Neural progenitor cell (in vitro differentiated cells): ENCODE measurements around the gene TLR6. TPM values are rescaled to one million over a fixed set of nuclear protein-coding genes. Genes with fewer than 3 reads are reported as not detected.

Experiments
- DNase-seq: peaks from one replicate; pipeline ENCODE4 v3.0.0-alpha.2; 2016; ENCODE audit warnings: low spot score
- H2AFZ ChIP-seq: fragments of 200-600 bp; sonication (generic); replicated peaks from 2 replicates; pipeline ENCODE4 v1.6.1; 2016; ENCODE audit warnings: antibody characterized with exemption
- H3F3A ChIP-seq: fragments of 200-600 bp; sonication (generic); 2 replicates; pipeline ENCODE4 v1.6.1; 2016; ENCODE audit warnings: antibody characterized with exemption, low read depth
- H3K27ac ChIP-seq: fragments of 200-600 bp; sonication (generic); 2 replicates; pipeline ENCODE4 v1.5.1; 2016; ENCODE audit warnings: mild to moderate bottlenecking
- H3K27me3 ChIP-seq: fragments of 200-600 bp; sonication (generic); 2 replicates; pipeline ENCODE4 v1.6.1; 2016; ENCODE audit warnings: mild to moderate bottlenecking, moderate library complexity
- H3K36me3 ChIP-seq: fragments of 200-600 bp; sonication (generic); 2 replicates; pipeline ENCODE4 v1.5.1; 2016
- H3K4me1 ChIP-seq: fragments of 200-600 bp; sonication (generic); 2 replicates; pipeline ENCODE4 v1.6.1; 2016; ENCODE audit warnings: mixed run types
- H3K4me2 ChIP-seq: fragments of 200-600 bp; sonication (generic); 2 replicates; pipeline ENCODE4 v1.6.1; 2016
- H3K4me3 ChIP-seq: fragments of 200-600 bp; sonication (generic); 2 replicates; pipeline ENCODE4 v1.5.1; 2016
- H3K79me2 ChIP-seq: fragments of 200-600 bp; sonication (generic); 2 replicates; pipeline ENCODE4 v1.6.1; 2016; ENCODE audit warnings: low read depth
- H3K9ac ChIP-seq: fragments of 200-600 bp; sonication (generic); 2 replicates; pipeline ENCODE4 v1.6.1; 2016
- H3K9me3 ChIP-seq: fragments of 200-600 bp; sonication (generic); 2 replicates; pipeline ENCODE4 v1.5.1; 2016; ENCODE audit warnings: low read depth
- H4K20me1 ChIP-seq: fragments of 200-600 bp; sonication (generic); 2 replicates; pipeline ENCODE4 v1.6.1; 2016; ENCODE audit warnings: low read depth
- H3K27ac Mint-ChIP-seq: 3 replicates; pipeline ENCODE4 v1.8.0; 2021; ENCODE audit warnings: mixed read lengths
- H3K27me3 Mint-ChIP-seq: 2 replicates; pipeline ENCODE4 v1.8.0; 2022; ENCODE audit warnings: low read depth, mild to moderate bottlenecking, inconsistent platforms, moderate library complexity, mixed read lengths; ENCODE audit not compliant: insufficient read depth
- H3K36me3 Mint-ChIP-seq: 3 replicates; pipeline ENCODE4 v1.8.0; 2021; ENCODE audit warnings: mixed read lengths
- H3K4me1 Mint-ChIP-seq: 3 replicates; pipeline ENCODE4 v1.8.0; 2021; ENCODE audit warnings: mixed read lengths
- H3K4me3 Mint-ChIP-seq: 3 replicates; pipeline ENCODE4 v1.8.0; 2021; ENCODE audit warnings: mild to moderate bottlenecking, moderate library complexity, mixed read lengths
- H3K9me3 Mint-ChIP-seq: 3 replicates; pipeline ENCODE4 v1.8.0; 2020; ENCODE audit warnings: mixed read lengths
- CTCF ChIP-seq: fragments of 200-600 bp; sonication (generic); IDR thresholded peaks from 2 replicates; pipeline ENCODE4 v1.5.1; 2017; ENCODE audit warnings: antibody characterized with exemption, mild to moderate bottlenecking
- EZH2 ChIP-seq: fragments of 200-600 bp; sonication (generic); IDR thresholded peaks from 2 replicates; pipeline ENCODE4 v1.6.1; 2017; ENCODE audit warnings: antibody characterized with exemption, mild to moderate bottlenecking, moderate library complexity
- EZH2phosphoT487 ChIP-seq: fragments of 200-600 bp; sonication (generic); IDR thresholded peaks from 2 replicates; pipeline ENCODE4 v1.6.1; 2017; ENCODE audit warnings: antibody characterized with exemption
- total RNA-seq: library from RNA; depleted of rRNA; stranded (reverse); fragments of >200 nt; gene quantifications from 2 replicates; pipeline ENCODE4 v1.2.3, GENCODE V29; 2015; ENCODE audit warnings: low replicate concordance

The TLR6 gene
- total RNA-seq, 1 donor from 2014 or later, result 0.07 TPM

GRCh38 chr4:38795087-38795486, 61.5 kb downstream of the TLR6 start:
- no peaks in the 10 kb centered on the region for H3K4me1 Mint-ChIP-seq
- H3K36me3 ChIP-seq, result no peaks in the 10 kb centered on the region
- no peaks in the 10 kb centered on the region for H3K9me3 ChIP-seq
- no peaks in the 10 kb centered on the region for H3F3A ChIP-seq
- H2AFZ ChIP-seq, result no peak overlapping the region
- no peaks in the 10 kb centered on the region for H3K9me3 Mint-ChIP-seq
- TF ChIP-seq EZH2phosphoT487 (no peak), EZH2 (no peak), CTCF (no peak)
- H3K4me2 ChIP-seq, result no peak overlapping the region
- H3K79me2 ChIP-seq, result no peaks in the 10 kb centered on the region
- H3K27me3 ChIP-seq, result no peaks in the 10 kb centered on the region
- no peak overlapping the region for H3K4me3 Mint-ChIP-seq
- DNase-seq, result no peak
- no peak overlapping the region for H3K27ac Mint-ChIP-seq
- no peaks in the 10 kb centered on the region for H3K27me3 Mint-ChIP-seq
- H3K9ac ChIP-seq, result no peak overlapping the region
- H3K4me3 ChIP-seq, result no peak overlapping the region
- H4K20me1 ChIP-seq, result no peaks in the 10 kb centered on the region
- H3K27ac ChIP-seq, result no peak overlapping the region
- no peaks in the 10 kb centered on the region for H3K4me1 ChIP-seq
- no peaks in the 10 kb centered on the region for H3K36me3 Mint-ChIP-seq

GRCh38 chr4:38794051-38794450, 62.6 kb downstream of the TLR6 start:
- Histone ChIP-seq H3K36me3 (no peaks in the 10 kb centered on the region), H3K79me2 (no peaks in the 10 kb centered on the region), H3F3A (no peaks in the 10 kb centered on the region), H3K9me3 (no peaks in the 10 kb centered on the region), H2AFZ (no peak overlapping the region), H4K20me1 (no peaks in the 10 kb centered on the region), H3K27ac (no peak overlapping the region), H3K4me2 (no peak overlapping the region), H3K9ac (no peak overlapping the region), H3K4me3 (no peak overlapping the region), H3K27me3 (no peaks in the 10 kb centered on the region), H3K4me1 (no peaks in the 10 kb centered on the region)
- Mint-ChIP-seq H3K4me3 (no peak overlapping the region), H3K9me3 (no peaks in the 10 kb centered on the region), H3K27ac (no peak overlapping the region), H3K36me3 (no peaks in the 10 kb centered on the region), H3K27me3 (no peaks in the 10 kb centered on the region), H3K4me1 (no peaks in the 10 kb centered on the region)
- DNase-seq, result no peak
- TF ChIP-seq EZH2phosphoT487 (no peak), CTCF (no peak), EZH2 (no peak)

GRCh38 chr4:38791010-38791409, 65.6 kb downstream of the TLR6 start:
- H3K4me1 ChIP-seq, result no peaks in the 10 kb centered on the region
- TF ChIP-seq CTCF (no peak), EZH2 (no peak), EZH2phosphoT487 (no peak)
- no peak overlapping the region for H3K9ac ChIP-seq
- H4K20me1 ChIP-seq, result no peaks in the 10 kb centered on the region
- H3K79me2 ChIP-seq, result no peaks in the 10 kb centered on the region
- Mint-ChIP-seq H3K9me3 (no peaks in the 10 kb centered on the region), H3K4me3 (no peak overlapping the region), H3K36me3 (no peaks in the 10 kb centered on the region), H3K4me1 (no peaks in the 10 kb centered on the region), H3K27ac (no peak overlapping the region), H3K27me3 (no peaks in the 10 kb centered on the region)
- H3F3A ChIP-seq, result no peaks in the 10 kb centered on the region
- no peak overlapping the region for H3K4me3 ChIP-seq
- H3K36me3 ChIP-seq, result no peaks in the 10 kb centered on the region
- no peak overlapping the region for H3K4me2 ChIP-seq
- no peak overlapping the region for H2AFZ ChIP-seq
- DNase-seq, result no peak
- no peaks in the 10 kb centered on the region for H3K27me3 ChIP-seq
- no peaks in the 10 kb centered on the region for H3K9me3 ChIP-seq
- H3K27ac ChIP-seq, result no peak overlapping the region

- H3K4me1 ChIP-seq, result no peaks in the 10 kb centered on the region
- H3K36me3 Mint-ChIP-seq, result no peaks in the 10 kb centered on the region
- no peak overlapping the region for H3K27ac Mint-ChIP-seq
- H2AFZ ChIP-seq, result peak overlapping the region; percentile 26
- H3K79me2 ChIP-seq, result no peaks in the 10 kb centered on the region
- no peak for DNase-seq
- no peaks in the 10 kb centered on the region for H3F3A ChIP-seq
- no peaks in the 10 kb centered on the region for H4K20me1 ChIP-seq
- no peaks in the 10 kb centered on the region for H3K9me3 Mint-ChIP-seq
- no peak overlapping the region for H3K4me2 ChIP-seq
- peaks cover 2% of the 10 kb centered on the region for H3K27me3 Mint-ChIP-seq
- no peak overlapping the region for H3K4me3 ChIP-seq
- no peaks in the 10 kb centered on the region for H3K27me3 ChIP-seq
- no peak overlapping the region for H3K4me3 Mint-ChIP-seq
- no peaks in the 10 kb centered on the region for H3K9me3 ChIP-seq
- H3K27ac ChIP-seq, result no peak overlapping the region
- H3K36me3 ChIP-seq, result no peaks in the 10 kb centered on the region
- TF ChIP-seq EZH2phosphoT487, result no peak
- no peak for TF ChIP-seq CTCF
- TF ChIP-seq EZH2, result no peak
- H3K9ac ChIP-seq, result no peak overlapping the region
- no peaks in the 10 kb centered on the region for H3K4me1 Mint-ChIP-seq
These were observed 68.3 kb downstream of the TLR6 start for GRCh38 chr4:38788317-38788716.
